ENCODE results near the gene BARX2.

GRCh38 chr11:129493746-129494145 lies 118.1 kb downstream of the BARX2 start:
- TF ChIP-seq CTCF (IDR thresholded peaks at IDR 0.05), result no peak
- TF ChIP-seq POLR2A (IDR thresholded peaks at IDR 0.05), result no peak

Data from uterus (tissue), 2 donors.